Glutamatergic neuron (in vitro differentiated cells): ENCODE measurements around the gene BRINP3. TPM values are rescaled to one million over a fixed set of nuclear protein-coding genes. Genes with fewer than 3 reads are reported as not detected.

Experiments used
- DNase-seq: peaks from one replicate; pipeline ENCODE4 v3.0.0; 2022
- H3K27ac Mint-ChIP-seq: one replicate; pipeline ENCODE4 v1.8.0; 2020; ENCODE audit warnings: mild to moderate bottlenecking, mixed read lengths, inconsistent platforms; ENCODE audit not compliant: unreplicated experiment
- H3K27me3 Mint-ChIP-seq: one replicate; pipeline ENCODE4 v1.8.0; 2020; ENCODE audit warnings: mild to moderate bottlenecking, moderate library complexity, mixed read lengths, inconsistent platforms; ENCODE audit not compliant: unreplicated experiment
- H3K36me3 Mint-ChIP-seq: one replicate; pipeline ENCODE4 v1.8.0; 2020; ENCODE audit warnings: mild to moderate bottlenecking, mixed read lengths, inconsistent platforms; ENCODE audit not compliant: unreplicated experiment
- H3K4me1 Mint-ChIP-seq: one replicate; pipeline ENCODE4 v1.8.0; 2020; ENCODE audit warnings: mild to moderate bottlenecking, low read depth, mixed read lengths, inconsistent platforms; ENCODE audit not compliant: unreplicated experiment
- H3K4me3 Mint-ChIP-seq: one replicate; pipeline ENCODE4 v1.8.0; 2020; ENCODE audit warnings: mild to moderate bottlenecking, mixed read lengths, inconsistent platforms; ENCODE audit not compliant: unreplicated experiment
- H3K9me3 Mint-ChIP-seq: one replicate; pipeline ENCODE4 v1.8.0; 2020; ENCODE audit warnings: mild to moderate bottlenecking, moderate library complexity, mixed read lengths, inconsistent platforms; ENCODE audit not compliant: unreplicated experiment
- total RNA-seq: library from RNA; stranded (reverse); fragmentation: NEBNext Ultra II Directional; extraction: Animal tissue kit (Norgen Biotek cat#: 25700); gene quantifications from one replicate; pipeline ENCODE4 v1.2.1, GENCODE V29; 2021; ENCODE audit not compliant: unreplicated experiment
- TF ChIP-seq, protein P1 (sequence below): fragments of 200-600 bp; sonication (generic); IDR thresholded peaks from one replicate; pipeline ENCODE4 v1.5.0; 2021; ENCODE audit not compliant: partially characterized antibody, unreplicated experiment

Gene BRINP3
- total RNA-seq, 1 donor from 2014 or later = not detected

DNA sequence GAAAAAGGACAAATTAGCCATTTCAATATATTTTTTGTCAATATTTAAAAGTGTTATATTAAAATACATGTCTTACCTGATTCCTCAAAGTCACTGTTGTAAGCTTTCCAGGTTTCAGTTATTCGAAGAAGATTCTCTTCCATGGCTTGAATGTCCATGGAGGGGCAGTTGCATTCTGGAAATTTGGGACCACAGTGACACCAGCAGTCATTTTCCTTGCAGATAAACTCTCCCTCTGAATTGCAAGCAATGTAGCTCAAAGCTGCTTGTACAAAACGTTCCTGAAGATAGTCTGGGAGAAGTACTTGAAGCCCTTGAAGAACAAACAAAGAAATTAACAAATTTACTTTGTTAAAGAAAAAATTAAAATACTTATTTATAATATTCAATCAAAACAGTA, 251.7 kb downstream of the BRINP3 start:
- no peak overlapping the region for H3K4me3 Mint-ChIP-seq
- H3K9me3 Mint-ChIP-seq = no peaks in the 10 kb centered on the region
- H3K36me3 Mint-ChIP-seq = no peaks in the 10 kb centered on the region
- no peaks in the 10 kb centered on the region for H3K4me1 Mint-ChIP-seq
- H3K27ac Mint-ChIP-seq = no peak overlapping the region
- DNase-seq = no peak
- TF ChIP-seq, protein P1, sequence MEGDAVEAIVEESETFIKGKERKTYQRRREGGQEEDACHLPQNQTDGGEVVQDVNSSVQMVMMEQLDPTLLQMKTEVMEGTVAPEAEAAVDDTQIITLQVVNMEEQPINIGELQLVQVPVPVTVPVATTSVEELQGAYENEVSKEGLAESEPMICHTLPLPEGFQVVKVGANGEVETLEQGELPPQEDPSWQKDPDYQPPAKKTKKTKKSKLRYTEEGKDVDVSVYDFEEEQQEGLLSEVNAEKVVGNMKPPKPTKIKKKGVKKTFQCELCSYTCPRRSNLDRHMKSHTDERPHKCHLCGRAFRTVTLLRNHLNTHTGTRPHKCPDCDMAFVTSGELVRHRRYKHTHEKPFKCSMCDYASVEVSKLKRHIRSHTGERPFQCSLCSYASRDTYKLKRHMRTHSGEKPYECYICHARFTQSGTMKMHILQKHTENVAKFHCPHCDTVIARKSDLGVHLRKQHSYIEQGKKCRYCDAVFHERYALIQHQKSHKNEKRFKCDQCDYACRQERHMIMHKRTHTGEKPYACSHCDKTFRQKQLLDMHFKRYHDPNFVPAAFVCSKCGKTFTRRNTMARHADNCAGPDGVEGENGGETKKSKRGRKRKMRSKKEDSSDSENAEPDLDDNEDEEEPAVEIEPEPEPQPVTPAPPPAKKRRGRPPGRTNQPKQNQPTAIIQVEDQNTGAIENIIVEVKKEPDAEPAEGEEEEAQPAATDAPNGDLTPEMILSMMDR = no peak
- H3K27me3 Mint-ChIP-seq = no peaks in the 10 kb centered on the region

- TF ChIP-seq, protein P1 = no peak
- H3K36me3 Mint-ChIP-seq = no peaks in the 10 kb centered on the region
- DNase-seq = no peak
- H3K27ac Mint-ChIP-seq = no peak overlapping the region
- H3K9me3 Mint-ChIP-seq = no peaks in the 10 kb centered on the region
- no peak overlapping the region for H3K4me3 Mint-ChIP-seq
- H3K4me1 Mint-ChIP-seq = no peaks in the 10 kb centered on the region
- H3K27me3 Mint-ChIP-seq = no peaks in the 10 kb centered on the region
Measured at GRCh38 chr1:190212450-190212849, 265.2 kb downstream of the BRINP3 start.

- no peaks in the 10 kb centered on the region for H3K36me3 Mint-ChIP-seq
- TF ChIP-seq, protein P1 = no peak
- no peaks in the 10 kb centered on the region for H3K27me3 Mint-ChIP-seq
- no peaks in the 10 kb centered on the region for H3K4me1 Mint-ChIP-seq
- no peak overlapping the region for H3K27ac Mint-ChIP-seq
- no peak for DNase-seq
- H3K9me3 Mint-ChIP-seq = no peaks in the 10 kb centered on the region
- H3K4me3 Mint-ChIP-seq = no peak overlapping the region
Measured at GRCh38 chr1:190207733-190208132, 269.9 kb downstream of the BRINP3 start.

DNA sequence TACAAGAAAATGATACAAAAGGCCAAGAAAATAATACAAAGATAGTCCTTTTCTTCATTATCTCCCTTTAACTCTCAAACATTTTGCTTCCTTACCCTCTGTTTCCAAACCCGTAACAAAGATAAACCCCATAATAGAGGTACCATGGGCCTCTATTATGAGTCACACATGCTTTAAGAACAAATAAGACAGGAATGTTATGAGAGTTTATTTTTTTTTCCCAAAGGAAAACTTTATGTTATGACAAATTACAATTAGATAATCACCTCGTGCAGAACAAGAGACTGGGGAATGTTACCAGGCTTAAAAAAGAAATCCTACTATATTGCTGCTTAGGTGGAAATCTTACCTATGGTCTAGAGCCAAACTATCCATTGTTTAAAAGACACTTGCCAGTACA, 272.0 kb downstream of the BRINP3 start:
- Mint-ChIP-seq H3K9me3 (peaks cover 1% of the 10 kb centered on the region), H3K4me1 (no peaks in the 10 kb centered on the region), H3K27me3 (no peaks in the 10 kb centered on the region)

DNA sequence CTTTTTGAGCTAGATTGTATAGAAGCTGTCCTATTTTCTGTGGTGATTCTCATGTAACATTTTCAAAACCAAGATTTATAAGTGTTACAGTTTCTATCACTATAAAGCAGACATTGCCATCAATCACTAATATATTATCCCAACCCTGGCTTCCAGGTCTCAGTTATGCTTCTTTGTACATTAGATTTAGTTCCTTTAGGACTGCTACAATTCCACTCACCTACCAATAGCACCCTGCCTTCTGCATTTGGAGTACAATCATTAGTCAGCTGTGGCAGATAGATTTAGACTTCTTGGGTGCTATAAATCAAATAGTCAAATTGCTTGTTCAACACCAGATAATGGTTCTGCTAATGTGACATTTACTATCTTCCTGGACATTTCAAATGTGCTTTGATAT, 281.6 kb downstream of the BRINP3 start:
- Mint-ChIP-seq H3K36me3 (peaks cover 13% of the 10 kb centered on the region), H3K27me3 (peaks cover 2% of the 10 kb centered on the region), H3K9me3 (peaks cover 5% of the 10 kb centered on the region), H3K27ac (no peak overlapping the region), H3K4me3 (no peak overlapping the region), H3K4me1 (peaks cover 20% of the 10 kb centered on the region)
- TF ChIP-seq, protein P1 = no peak
- no peak for DNase-seq

More for the DNA sequence above, 272.0 kb downstream of the BRINP3 start:
- Mint-ChIP-seq H3K36me3 (no peaks in the 10 kb centered on the region), H3K4me3 (no peak overlapping the region), H3K27ac (no peak overlapping the region)
- TF ChIP-seq, protein P1 = no peak
- no peak for DNase-seq
